CD4-positive, alpha-beta T cell treated with Interleukin-2 at 100 ng/mL for 4 hours (primary cell): Measurements from ENCODE around the gene ITPRIP.
A peak's percentile ranks its signal among the peaks of the same experiment; 100 is the strongest.

Experiments used
- DNase-seq: peaks from one replicate; pipeline ENCODE4 v3.0.0-alpha.2; 2020; ENCODE audit warnings: low spot score

ITPRIP gene

GRCh38 chr10:104340641-104341040 lies 2.4 kb upstream of the ITPRIP start:
- no peak for DNase-seq

- DNase-seq: no peak
These were observed 1.9 kb upstream of the ITPRIP start for GRCh38 chr10:104340111-104340526.

GRCh38 chr10:104339469-104340110 lies 1.3 kb upstream of the ITPRIP start:
- DNase-seq: no peak

GRCh38 chr10:104337521-104337984 lies 712 bp downstream of the ITPRIP start:
- no peak for DNase-seq

- no peak for DNase-seq
These were observed 1.3 kb downstream of the ITPRIP start for GRCh38 chr10:104336821-104337467.

GRCh38 chr10:104334965-104335650 lies 3.2 kb downstream of the ITPRIP start:
- DNase-seq: no peak

- DNase-seq: no peak
These were observed 3.7 kb downstream of the ITPRIP start for GRCh38 chr10:104334561-104334960.

GRCh38 chr10:104333728-104334373 lies 4.4 kb downstream of the ITPRIP start:
- DNase-seq: no peak

GRCh38 chr10:104333032-104333727 lies 5.1 kb downstream of the ITPRIP start:
- DNase-seq: peak; percentile 60

- DNase-seq: no peak
These were observed 5.8 kb downstream of the ITPRIP start for GRCh38 chr10:104332243-104333031.

GRCh38 chr10:104331208-104331838 lies 6.9 kb downstream of the ITPRIP start:
- DNase-seq: no peak

- DNase-seq: no peak
These were observed 7.8 kb downstream of the ITPRIP start for GRCh38 chr10:104330168-104331110.

- DNase-seq: no peak
These were observed 8.5 kb downstream of the ITPRIP start for GRCh38 chr10:104329735-104330134.

- peak; percentile 80 for DNase-seq
These were observed 9.2 kb downstream of the ITPRIP start for GRCh38 chr10:104328896-104329710.

GRCh38 chr10:104328646-104328895 lies 9.7 kb downstream of the ITPRIP start:
- no peak for DNase-seq

- no peak for DNase-seq
These were observed 10.3 kb downstream of the ITPRIP start for GRCh38 chr10:104327745-104328645.

GRCh38 chr10:104326991-104327610 lies 11.2 kb downstream of the ITPRIP start:
- DNase-seq: no peak
